ENCODE data around the gene FAM149A.
A peak's percentile ranks its signal among the peaks of the same experiment; 100 is the strongest.

Gene FAM149A

DNA sequence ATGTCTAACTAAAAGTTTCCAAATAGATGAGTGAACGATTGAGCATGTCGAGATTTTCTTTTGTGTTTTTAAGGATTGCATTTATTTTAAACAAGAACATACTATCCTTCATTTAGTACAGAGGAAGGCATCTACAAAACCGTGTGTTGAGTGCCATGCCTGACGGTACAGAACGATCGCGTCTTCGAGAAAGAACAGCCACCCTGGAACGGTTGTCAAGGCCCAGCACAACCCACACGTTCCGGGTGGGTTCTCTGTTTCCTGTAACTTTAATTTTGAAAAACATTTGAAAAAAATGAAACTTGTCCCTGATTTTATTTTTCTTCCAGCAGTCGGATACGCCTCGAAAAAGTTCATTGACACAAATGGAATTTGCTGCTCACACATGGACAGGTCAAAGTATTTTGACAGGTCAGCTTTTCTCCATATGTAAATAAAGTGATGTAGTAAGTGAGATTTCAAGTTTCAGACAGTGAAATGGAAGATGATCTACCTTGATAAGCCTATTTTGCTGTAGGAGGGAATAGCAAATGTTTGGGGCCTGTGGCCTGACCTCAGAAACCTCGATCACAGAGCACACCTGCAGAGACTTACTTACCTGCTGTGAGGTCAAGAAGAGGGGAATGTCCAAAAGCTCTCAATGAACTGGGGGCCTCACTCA lies 62.5 kb downstream of the FAM149A start:
- no peak for DNase-seq

- no peak for DNase-seq
Measured at GRCh38 chr4:186167605-186168004, 63.1 kb downstream of the FAM149A start.

- no peak for DNase-seq
Measured at GRCh38 chr4:186168750-186169149, 64.2 kb downstream of the FAM149A start.

DNA sequence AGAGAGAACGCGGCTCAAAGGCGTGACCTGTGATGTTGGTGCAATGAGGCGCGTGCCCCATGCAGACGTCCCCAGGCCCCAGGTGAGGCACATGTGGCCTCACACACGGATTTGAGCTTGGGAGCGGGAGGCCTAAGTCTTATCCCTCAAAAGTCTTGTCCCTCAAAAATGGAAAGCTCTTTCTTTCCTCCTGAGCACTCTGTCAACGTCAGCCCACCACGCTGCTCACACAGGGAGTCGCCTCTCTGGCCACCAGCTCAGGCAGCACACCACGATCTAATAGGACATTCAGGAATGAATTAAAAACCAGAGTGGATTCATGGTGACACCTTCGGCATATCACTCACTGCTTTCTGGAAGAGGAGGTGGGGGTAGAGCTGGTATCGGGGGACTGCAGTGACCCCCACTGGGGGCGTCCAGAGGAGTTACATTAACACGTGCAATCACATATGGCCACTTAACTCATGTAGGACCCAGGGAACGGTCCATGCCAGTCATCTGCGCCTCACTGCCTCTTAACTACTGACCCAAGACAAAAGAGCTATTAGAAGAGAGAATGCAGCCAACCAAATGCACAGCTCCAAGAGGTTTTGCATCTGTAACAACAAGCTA lies 64.9 kb downstream of the FAM149A start:
- no peak for DNase-seq

GRCh38 chr4:186169945-186170802 lies 65.7 kb downstream of the FAM149A start:
- DNase-seq, result no peak

DNA sequence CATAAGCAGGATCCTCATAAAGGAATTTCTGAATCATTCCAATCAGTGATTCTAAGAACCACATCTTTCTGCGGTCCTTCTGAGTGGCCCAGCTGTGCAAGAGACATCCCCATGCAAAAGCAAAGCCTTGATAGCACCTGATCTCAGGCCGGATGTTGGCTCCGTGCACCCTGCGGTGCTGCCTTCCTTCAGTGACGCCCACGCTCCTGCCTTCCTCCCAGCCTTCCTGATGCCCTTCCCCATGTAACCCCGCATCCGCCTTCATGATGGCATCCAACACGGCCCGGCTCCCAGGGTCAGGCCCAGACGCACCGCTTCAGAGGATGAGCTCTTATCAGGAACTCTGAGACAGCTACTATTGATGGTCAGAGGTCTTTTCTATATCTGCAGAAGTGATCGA lies 66.5 kb downstream of the FAM149A start:
- no peak for DNase-seq

GRCh38 chr4:186172546-186172945 lies 68.0 kb downstream of the FAM149A start:
- DNase-seq, result no peak

- DNase-seq, result no peak
Measured at GRCh38 chr4:186188107-186188506, 83.6 kb downstream of the FAM149A start.

DNA sequence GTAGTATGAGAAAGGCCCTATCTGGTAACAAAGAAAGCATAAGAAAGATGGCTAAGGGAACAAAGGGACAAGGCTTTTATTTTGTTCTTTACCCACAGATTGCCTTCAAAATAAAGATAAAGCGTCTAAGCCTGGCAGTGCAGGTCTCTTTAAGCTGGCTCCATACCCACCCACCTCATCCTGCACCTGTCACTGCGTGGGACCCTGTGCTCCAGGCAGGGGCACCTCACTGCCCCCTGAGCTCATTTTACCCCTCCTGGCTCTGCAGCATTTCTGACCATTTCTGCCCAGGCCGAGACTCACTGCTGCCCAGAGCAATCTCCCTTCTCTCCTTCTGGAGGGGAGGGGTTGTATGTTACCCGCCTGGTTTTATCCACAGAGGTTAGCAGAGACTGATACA lies 85.2 kb downstream of the FAM149A start:
- DNase-seq, result no peak

DNA sequence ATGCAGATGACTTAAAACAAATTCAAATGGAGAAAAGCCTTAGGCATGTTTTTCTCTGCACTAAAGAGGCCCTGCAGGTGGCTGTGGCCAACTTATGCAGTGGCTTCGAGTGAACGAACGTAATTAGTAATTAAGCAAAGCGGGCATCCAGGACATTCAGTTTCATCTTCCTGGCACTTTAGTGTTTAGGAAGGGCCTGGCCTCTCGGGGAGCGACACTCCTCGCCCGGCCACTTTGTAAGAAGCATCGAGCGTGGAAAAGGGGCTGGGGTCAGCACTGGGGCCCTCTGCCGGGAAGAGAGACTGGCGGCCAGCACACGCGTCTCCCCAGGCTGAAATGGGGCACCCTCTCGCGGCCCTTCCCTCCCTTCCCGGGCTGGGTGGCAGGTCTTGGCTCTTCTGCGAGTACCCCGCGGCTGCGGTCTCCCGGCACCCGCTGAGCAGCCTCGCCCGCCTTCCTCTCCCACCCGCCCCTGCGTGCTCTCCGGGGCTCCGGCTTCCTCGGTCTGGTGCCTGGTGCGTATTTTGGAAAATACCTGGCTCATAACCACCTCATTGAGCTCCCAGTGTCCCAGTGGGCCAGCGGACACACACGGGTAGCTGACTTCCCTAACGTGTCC lies 86.2 kb downstream of the FAM149A start:
- peak; percentile 52 for DNase-seq

GRCh38 chr4:186191200-186192065 lies 86.9 kb downstream of the FAM149A start, which contains the start of gene CYP4V2:
CYP4V2 (plus strand) TSS chr4:186191567; CDS start chr4:186191824, 257 bp downstream.
- peak; percentile 83 for DNase-seq

DNA sequence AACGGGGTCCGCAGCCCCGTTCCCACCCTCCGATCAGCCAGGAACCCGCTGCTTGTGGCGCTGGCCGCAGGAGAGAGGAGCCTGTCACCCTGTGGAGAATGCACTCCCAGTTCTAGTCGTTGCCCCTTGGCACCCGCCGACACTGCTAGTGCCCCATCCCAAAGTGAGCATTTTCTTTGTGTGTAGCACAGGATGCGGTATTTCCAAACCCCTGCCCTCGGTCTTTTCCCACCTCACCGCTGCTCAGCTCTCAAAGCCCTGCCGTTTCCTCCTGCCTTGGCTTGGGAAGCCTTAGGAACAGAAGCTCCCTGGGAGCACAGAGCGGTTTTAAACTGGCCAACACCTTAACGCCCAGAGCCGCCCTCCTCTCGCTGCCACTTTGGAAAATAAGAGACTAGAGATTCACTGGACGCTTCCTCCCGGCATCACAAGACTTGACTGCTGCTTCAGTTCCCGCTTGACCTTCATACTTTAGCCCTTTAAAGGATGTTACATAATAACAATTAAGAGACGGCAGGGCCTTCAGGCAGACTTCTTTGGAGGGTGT lies 87.6 kb downstream of the FAM149A start:
- DNase-seq, result no peak

DNA sequence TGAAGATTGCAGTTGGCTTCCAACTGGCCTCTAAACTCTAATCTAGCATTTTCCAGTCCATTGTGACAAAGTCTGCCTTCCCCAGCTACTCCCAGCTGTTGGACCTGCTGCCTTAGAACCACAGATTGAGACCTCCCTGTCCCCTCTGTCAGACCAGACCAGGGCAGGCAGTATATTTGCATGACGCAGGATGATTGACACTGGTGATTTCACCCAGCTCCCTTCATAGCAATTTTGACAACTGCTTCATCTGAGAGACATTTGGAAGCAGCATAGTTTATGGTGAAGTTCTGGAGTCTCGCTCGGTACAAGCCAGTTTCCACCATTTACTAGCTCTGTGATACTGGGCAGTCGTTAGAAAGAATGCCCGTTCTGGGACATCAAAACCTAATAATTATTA lies 89.3 kb downstream of the FAM149A start:
- DNase-seq, result no peak

DNA sequence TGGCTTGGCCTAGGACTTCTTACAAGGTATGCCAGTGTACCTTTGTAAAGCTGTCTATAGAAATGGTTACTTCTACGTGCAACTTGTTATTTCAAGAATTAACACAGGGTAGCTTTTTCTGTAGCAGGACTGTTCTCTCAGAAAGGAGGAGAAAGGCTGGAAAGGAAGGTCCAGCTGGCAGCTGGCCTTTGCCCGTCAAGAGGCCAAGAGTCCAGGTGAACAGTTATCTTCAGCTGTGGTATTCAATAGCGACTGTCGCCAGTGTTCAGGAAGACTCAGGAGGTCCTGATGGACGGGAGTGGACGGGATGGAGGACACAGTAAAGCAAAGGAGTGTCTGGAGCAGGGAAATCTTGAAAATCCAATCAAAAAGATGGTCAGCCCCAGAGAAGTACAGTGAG lies 91.6 kb downstream of the FAM149A start:
- no peak for DNase-seq

DNA sequence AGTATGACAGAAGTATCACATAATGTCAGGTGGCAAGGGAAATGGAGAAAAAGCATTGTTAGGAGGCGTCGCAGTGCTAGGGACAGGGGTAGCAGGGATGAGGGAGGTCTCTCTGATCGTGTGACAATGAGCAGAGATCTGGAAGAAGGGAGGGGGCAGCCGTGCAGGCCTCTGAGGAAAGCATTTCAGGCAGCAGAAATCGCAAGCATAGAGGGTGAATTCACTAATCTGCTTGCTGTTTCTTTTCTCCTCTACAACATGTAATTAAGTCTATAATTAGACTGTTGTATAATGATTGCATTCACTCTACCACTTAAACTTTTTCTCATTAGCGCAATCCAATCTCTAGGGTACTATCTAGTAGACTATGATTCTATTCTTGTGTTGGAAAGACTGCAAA lies 96.0 kb downstream of the FAM149A start:
- no peak for DNase-seq

DNA sequence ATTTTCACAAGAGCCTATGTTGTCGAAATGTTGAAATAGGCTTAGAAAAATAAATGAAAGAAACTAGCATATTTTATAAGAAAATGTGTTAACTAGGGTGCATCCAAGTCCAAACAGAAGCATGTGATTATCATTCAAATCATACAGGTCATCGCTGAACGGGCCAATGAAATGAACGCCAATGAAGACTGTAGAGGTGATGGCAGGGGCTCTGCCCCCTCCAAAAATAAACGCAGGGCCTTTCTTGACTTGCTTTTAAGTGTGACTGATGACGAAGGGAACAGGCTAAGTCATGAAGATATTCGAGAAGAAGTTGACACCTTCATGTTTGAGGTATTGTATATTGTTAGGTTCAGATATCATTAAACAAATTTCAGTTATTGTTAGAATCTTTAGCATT lies 96.5 kb downstream of the FAM149A start:
- DNase-seq, result no peak

DNA sequence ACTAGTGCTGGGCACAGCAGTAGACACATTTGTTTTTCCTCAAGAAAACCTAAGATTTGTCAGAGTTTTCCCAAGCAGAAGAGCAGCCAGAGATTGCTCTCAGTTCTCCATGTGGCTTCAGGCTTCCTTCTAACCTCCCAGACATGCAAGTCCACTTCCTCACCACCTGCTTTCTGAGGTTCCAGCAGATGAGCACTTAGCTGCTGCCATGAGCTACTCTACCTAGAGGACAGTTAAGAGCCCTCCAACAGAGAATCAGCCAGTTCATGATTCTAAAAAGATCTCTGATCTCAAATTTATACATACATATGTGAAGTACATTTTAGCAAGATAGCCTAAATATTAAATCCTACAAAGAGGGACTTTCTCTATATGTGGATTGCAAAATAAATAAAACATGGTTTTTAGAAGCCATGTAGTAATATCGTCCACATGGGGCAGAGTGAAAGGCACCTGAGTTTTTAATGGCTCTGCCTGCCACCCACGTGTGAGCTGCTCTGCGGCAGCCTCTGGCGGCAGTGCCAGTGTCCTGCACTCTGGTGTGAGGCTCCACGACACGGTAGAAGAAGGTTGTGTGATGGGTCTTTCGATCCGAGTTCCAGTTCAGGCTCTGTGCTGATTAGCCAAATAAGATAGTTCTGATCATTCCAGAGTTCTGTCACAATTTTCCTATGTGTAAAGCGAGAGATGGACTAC lies 97.2 kb downstream of the FAM149A start:
- DNase-seq, result peak; percentile 48

DNA sequence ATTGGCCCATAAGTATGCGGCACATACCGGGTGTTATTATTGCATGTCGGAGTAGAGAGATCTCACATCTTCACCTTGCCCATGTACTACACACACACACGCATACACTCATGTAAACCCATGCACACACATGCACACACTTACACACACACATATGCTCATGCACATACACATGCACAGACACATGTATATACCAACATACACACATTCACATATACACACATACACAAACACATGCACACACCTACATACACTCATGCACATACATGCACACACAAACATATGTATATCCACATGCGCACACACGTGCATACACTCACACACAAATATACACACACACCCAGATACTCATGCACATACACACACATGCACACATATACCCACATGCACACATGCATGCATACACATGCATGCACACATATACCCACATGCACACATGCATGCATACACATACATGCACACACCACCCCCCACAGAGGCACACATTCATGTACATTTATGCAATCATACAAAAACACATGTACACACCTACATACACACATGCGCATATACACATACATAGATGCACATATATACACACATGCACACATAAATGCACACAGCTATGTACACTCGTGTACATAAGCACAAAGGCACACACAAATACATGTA lies 98.1 kb downstream of the FAM149A start:
- no peak for DNase-seq

DNA sequence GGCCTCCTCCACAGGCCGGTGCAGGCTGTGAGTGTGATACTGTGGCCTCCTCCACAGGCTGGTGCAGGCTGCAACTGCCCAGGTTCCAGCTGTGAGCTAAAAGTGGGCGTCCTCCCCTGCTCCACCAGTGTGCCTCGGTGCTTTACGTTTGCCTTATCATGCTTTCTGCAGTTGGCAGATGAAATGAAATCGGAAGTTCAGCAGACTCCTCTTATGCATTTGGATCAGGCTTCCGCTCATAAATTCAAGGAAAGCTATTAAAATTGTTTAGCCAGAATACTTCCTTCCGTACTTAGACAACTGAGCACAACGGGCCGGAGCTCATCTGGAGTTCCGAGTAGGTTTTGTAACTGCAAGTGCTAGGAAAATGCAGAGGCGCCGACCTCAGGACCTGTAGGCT lies 98.9 kb downstream of the FAM149A start:
- DNase-seq, result no peak

DNA sequence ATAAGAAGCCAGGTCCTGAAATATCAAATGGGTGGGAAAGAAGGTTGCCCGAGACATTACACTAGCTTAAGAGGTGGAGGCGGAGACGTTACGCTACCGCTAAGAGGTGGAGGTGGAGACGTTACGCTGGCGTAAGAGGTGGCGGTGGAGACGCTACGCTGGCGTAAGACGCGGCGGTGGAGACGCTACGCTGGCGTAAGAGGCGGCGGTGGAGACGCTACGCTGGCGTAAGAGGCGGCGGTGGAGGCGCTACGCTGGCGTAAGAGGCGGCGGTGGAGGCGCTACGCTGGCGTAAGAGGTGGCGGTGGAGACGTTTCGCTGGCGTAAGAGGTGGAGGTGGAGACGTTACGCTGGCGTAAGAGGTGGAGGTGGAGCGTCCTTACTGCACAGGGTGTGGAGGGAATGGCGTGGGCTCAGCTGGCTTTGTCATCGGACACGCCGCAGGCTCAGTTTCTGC lies 99.6 kb downstream of the FAM149A start:
- no peak for DNase-seq

DNA sequence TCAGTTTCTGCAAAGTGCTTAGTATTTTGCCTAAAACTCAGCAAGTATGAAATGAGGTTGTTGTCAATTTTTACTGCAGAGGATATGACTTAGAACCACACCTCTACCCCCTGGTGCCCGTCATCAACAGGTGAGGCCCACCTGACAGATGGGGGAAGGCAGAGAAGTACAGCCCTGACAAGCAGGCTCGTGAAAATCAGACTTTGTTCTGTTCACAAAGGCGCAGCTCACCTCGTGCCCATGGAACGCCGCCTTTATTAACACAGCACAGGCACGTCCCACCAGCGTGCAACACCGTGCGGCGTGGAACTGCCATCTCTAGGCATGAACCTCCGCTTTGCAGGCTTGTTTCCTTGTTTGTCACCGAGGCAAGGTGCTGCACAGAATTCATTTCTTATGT lies 100.2 kb downstream of the FAM149A start:
- no peak for DNase-seq
